Ureter (tissue), 1 donor: ENCODE data around the gene NEK11. TPM values are rescaled to one million over a fixed set of nuclear protein-coding genes. Genes with fewer than 3 reads are reported as not detected.
A peak's percentile ranks its signal among the peaks of the same experiment; 100 is the strongest.

Experiments used
- DNase-seq: peaks from one replicate; pipeline ENCODE4 v3.0.0-alpha.2; 2020; ENCODE audit warnings: low spot score
- total RNA-seq: library from RNA; stranded (reverse); gene quantifications from one replicate; pipeline ENCODE4 v1.2.4, GENCODE V29; 2023
- donor health status: DM: yes; HTN: yes; CAD: no.

The NEK11 gene
- total RNA-seq, result 10.2 TPM

DNA sequence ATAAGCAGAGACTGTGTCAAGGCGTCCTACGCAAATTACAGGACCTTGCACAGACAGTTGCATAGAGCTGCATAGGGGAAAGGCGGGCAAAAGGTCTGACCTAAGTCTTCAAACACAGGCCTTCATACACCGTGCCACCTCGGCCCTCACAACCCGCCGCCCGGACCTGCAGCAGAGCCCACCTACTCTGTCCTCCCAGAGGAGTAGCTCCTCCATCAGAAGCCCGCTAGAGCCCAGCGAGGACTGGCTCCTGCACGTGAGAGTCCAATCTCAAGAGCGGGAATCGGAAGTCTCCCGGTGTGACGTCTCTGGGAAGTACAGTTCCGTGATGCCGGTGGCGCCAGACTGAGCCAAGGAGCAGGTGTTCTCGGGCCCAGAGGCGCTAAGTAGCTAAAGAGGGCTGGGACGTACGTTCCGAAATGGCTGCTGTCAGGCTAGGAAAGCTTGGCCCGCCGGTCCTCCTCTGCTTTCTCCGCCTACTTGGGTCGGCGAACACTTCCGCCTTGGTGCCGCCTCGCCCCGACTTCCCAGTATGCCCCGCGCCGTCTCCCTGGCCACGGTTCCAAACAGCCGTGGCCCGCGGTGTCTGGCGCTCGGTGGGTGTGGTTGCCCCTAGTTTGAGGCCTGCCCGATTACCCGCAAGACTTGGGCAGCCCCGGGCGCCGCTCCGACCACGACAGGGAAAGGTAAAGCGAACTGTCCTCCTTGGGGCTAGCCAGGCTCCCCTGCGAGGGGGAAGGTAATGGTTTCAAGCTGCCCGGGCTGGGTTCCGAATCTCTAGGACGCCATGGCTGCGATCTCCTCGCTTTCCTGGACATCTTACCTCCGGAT is at the start of gene NEK11, which contains the start of gene ASTE1:
TSS of gene NEK11 (plus strand) at position 557 of the 831 bp plus-strand sequence. CDS start 2,832 bp downstream, outside the sequence.
TSS of gene ASTE1 (minus strand) at position 505 of the 831 bp plus-strand sequence. CDS start 1,519 bp downstream, outside the sequence.
- DNase-seq, result peak; percentile 90

GRCh38 chr3:130979117-130979516 is 47.6 kb upstream of the NEK11 start:
- DNase-seq, result no peak

GRCh38 chr3:130981469-130981868 is 45.2 kb upstream of the NEK11 start:
- no peak for DNase-seq

- no peak for DNase-seq
Observed at GRCh38 chr3:130990282-130990681, 36.4 kb upstream of the NEK11 start.

GRCh38 chr3:130991126-130991525 is 35.6 kb upstream of the NEK11 start:
- no peak for DNase-seq

GRCh38 chr3:130992344-130992743 is 34.3 kb upstream of the NEK11 start:
- DNase-seq, result no peak

DNA sequence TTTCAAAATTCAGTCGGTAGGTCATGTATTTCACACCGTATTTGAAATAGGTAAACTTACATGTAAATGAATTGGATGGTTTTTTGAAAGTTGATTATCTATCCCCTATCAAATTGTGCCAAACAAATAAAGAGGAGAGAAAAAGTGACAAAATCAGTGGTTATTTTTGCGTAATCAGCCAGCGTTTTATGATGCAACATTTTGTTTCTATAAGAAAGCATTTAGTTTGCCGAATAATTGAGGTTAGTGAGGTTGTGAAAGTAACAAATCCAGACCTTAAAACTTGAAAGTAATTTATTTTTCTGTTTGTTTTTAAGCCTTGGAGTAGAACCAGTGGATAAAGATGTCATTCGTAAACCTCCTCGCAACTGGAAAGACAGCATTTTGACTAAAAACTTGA is 29.4 kb upstream of the NEK11 start:
- DNase-seq, result no peak

GRCh38 chr3:131001071-131001470 is 25.6 kb upstream of the NEK11 start:
- DNase-seq, result no peak

DNA sequence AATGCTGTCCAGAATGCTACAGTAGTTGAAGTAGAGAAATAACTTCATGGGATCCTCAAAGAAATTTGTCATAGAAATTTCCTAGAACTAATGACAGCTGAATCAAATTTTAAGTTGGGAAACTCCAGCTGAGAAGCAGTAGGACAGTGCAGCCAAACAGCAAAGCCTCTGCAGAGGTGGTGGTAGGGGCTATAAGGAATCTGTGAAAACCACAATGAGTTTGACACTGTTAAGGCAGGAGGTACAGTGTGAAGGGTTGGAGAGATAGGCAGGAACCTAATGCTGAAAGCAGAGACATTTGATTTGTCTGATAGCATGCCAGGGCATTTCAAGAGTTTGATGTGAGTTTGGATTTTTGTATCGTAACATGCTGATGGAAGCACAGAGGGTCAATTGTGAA is 22.1 kb upstream of the NEK11 start:
- no peak for DNase-seq

GRCh38 chr3:131007256-131007655 is 19.4 kb upstream of the NEK11 start:
- DNase-seq, result no peak

- DNase-seq, result no peak
Observed at GRCh38 chr3:131007782-131008181, 18.9 kb upstream of the NEK11 start.

DNA sequence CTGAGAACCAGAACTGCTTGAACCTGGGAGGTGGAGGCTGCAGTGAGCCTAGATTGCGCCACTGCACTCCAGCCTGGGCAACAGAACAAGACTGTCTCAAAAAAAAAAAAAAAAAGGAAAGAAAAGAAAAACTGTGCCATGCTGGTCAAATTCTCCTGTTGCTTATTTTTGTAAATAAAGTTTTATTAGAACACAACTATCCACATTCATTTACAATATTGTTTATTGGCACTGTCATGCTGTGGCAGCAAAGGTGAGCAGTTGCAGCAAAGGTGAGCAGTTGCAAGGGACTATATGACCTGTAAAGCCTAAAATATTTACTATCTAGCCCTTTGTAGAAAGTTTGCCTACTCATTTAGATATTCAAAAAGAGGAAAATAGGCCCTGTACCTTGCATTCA is 18.4 kb upstream of the NEK11 start:
- DNase-seq, result no peak

DNA sequence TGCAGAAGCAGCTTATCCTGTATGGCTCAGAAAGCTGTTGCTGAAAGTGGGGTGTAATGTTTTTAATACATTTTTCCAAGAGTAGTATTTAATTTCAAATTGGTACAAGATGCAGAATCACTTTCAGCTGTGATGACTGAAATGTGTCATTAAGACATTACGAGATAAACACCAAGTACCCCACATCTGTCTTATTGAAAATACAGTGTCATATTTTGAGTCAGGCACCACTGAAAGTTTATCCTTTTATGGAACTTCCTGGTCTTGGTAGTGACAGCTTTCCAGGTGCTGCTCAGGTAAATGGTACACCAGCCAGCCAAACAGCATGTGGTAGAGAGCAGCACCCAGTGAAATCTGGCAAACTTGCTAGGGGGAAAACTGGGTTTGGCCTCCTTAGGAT is 17.0 kb upstream of the NEK11 start:
- DNase-seq, result no peak

DNA sequence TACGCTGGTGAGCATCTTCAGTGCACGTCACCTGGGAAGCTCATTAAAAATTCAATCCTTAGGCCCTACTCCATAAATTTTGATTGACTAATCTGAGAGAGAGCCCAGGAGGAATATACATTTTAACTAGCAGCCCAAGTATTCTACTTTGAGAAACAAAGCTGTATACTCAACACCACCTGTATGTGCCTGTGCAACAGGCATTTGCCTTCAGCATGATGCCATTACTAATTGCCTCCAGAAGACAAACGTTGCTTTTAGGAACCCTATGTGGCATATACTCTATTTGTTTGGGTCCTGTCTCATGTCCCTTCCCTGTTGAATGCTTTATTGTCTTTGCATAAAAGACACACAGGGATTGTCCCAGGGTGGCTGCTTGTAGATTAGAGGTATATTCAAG is 7.7 kb upstream of the NEK11 start:
- DNase-seq, result no peak

GRCh38 chr3:131020122-131020693 is 6.5 kb upstream of the NEK11 start:
- no peak for DNase-seq

- DNase-seq, result no peak
Observed at GRCh38 chr3:131025539-131025938, 1.1 kb upstream of the NEK11 start.

- DNase-seq, result no peak
Observed at GRCh38 chr3:131028844-131029243, 2.2 kb downstream of the NEK11 start.

- no peak for DNase-seq
Observed at GRCh38 chr3:131031660-131032059, 5.0 kb downstream of the NEK11 start.

DNA sequence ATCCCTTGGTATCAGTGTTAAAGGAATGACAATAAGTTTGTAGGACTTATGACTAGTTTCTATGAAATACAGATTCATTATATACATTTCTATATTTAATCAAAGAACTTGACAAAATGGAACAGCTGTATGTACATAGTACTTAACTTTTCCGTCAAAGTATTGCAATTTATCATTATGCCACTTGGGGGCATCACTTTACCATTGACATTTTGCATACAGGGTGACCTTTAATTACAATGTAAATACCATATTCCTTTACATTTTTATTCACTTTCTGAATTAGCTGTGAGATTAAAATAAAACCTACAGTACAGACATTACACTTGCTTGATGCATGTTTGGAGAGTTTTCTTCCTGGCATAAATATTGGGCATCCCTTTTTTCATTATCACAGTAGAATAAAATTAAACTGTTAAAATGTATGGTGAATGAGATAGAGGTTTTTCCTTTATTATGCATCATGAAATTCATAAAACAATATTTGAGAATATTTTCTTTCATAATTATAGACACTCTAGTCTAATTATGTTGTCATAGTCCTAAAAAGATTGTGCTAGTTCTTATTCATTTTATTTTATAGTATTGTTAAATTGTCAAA is 6.9 kb downstream of the NEK11 start:
- no peak for DNase-seq

- DNase-seq, result no peak
Observed at GRCh38 chr3:131036200-131036816, 9.6 kb downstream of the NEK11 start.

GRCh38 chr3:131036986-131037385 is 10.3 kb downstream of the NEK11 start:
- DNase-seq, result no peak

DNA sequence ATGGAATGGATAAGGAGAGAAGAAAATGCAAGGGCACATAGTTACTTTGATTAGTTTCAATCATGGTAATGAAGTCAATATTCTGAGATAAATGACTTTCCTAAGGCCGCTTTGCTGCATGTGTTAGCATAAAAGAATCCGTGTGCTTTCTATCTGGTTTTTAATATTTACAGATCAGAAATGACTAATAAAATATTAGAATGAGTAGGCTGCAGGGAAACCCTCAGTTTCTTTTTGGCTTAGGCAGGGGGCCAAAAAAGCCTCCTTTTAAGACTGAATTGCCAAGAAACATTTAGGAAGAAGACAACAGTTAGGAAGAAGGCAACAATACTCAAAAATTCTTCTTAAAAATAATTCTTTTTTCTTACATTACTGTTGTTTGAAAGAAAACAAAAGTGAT is 11.6 kb downstream of the NEK11 start:
- DNase-seq, result no peak
